ENCODE measurements around the gene STOM. TPM values are rescaled to one million over a fixed set of nuclear protein-coding genes. Genes with fewer than 3 reads are reported as not detected.
A peak's percentile ranks its signal among the peaks of the same experiment; 100 is the strongest.

The STOM gene
- 29.9 TPM for polyA plus RNA-seq (2013, experiment 1 of 2)
- polyA plus RNA-seq (2013, experiment 2 of 2) = 33.0 TPM

GRCh38 chr9:121369595-121370265 lies at the start of gene STOM:
Gene STOM (minus strand): TSS chr9:121370250. CDS start chr9:121370187, 63 bp downstream.
- peak within 1 kb of the TSS; percentile 49 to 87 for H3K4me3 ChIP-seq (ENCODE audit: low read length in 2 of 2)
- H3K27ac ChIP-seq (replicated peaks; ENCODE audit: low read length) = no peak within 1 kb of the TSS
- peak within 1 kb of the TSS; percentile 99 for H3K18ac ChIP-seq (ENCODE audit: low read length)
- H3K4me1 ChIP-seq (ENCODE audit: control insufficient read depth in 2 of 2, insufficient read depth in 1 of 2, low read depth in 1 of 2, low read length in 2 of 2) = peaks cover 2 to 4% of the 10 kb centered on the region in 2 donors
- peak within 1 kb of the TSS; percentile 63 for H3K14ac ChIP-seq (ENCODE audit: low read length)
- peaks cover 0 to 39% (median 0%) of the 10 kb centered on the region in 3 experiments for H3K27me3 ChIP-seq (ENCODE audit: control insufficient read depth in 3 of 3, insufficient read depth in 3 of 3, low read depth in 1 of 3, low read length in 3 of 3)
- peak within 1 kb of the TSS; percentile 93 for H2AK5ac ChIP-seq (ENCODE audit: low read depth, low read length)
- peak within 1 kb of the TSS; percentile 98 for H3K23ac ChIP-seq (ENCODE audit: low read depth, low read length, poor library complexity)
- no peaks in the 10 kb centered on the region for H3K36me3 ChIP-seq (replicated peaks in 1 of 2; ENCODE audit: control insufficient read depth in 2 of 2, insufficient read depth in 2 of 2, low read length in 2 of 2)
- peak within 1 kb of the TSS; percentile 99 for H2BK15ac ChIP-seq (ENCODE audit: low read length)
- peak within 1 kb of the TSS; percentile 82 for H2BK12ac ChIP-seq (ENCODE audit: low read length)
- H3K9me3 ChIP-seq (replicated peaks in 1 of 2; ENCODE audit: control insufficient read depth in 2 of 2, insufficient read depth in 1 of 2, low read depth in 1 of 2, low read length in 2 of 2) = peaks cover 4% of the 10 kb centered on the region in 2 donors
- H3K9ac ChIP-seq (ENCODE audit: low read depth, low read length, poor library complexity) = peak within 1 kb of the TSS; percentile 92
- H3K4ac ChIP-seq (ENCODE audit: low read length) = peak within 1 kb of the TSS; percentile 13
- no peak for DNase-seq (ENCODE audit: low spot score)
- H3K4me2 ChIP-seq (ENCODE audit: insufficient read depth, low read length, poor library complexity, severe bottlenecking) = peak within 1 kb of the TSS; percentile 75
- peak within 1 kb of the TSS; percentile 90 for H4K8ac ChIP-seq (ENCODE audit: low read depth, low read length)
- peaks cover 4% of the 10 kb centered on the region for H3K79me1 ChIP-seq (ENCODE audit: low read depth, low read length)
- H2BK5ac ChIP-seq (ENCODE audit: low read length) = peak within 1 kb of the TSS; percentile 70
- no CpG with 5 or more reads among the region's 52 CpGs for WGBS, 2 donors (ENCODE audit: extremely low coverage in 2 of 2, insufficient read length in 2 of 2, insufficient replicate concordance in 1 of 2)
- peak within 1 kb of the TSS; percentile 95 for H2AFZ ChIP-seq (ENCODE audit: low read length)
- no peak within 1 kb of the TSS for H2BK120ac ChIP-seq (ENCODE audit: low read depth, low read length)
- H4K91ac ChIP-seq (ENCODE audit: low read depth, low read length, poor library complexity) = no peak within 1 kb of the TSS

DNA sequence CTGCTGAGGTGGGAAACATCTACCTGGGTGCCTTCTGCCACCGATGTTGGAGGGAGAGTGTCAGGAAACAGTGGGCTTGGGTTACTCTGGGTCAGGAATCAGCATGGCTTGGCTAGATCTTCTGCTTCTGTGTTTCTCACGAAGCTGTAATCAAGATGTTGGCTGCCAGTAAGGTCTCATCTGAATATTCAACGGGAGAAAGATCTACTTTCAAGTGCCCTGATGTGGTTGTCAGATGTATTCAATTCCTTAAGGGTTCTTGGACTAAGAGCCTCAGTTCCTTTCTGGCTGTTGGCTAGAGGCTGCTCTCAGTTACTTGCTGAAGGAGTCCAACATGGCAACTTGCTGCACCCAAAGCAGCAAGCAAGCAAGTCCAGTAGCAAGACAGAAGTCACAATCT lies 41.9 kb upstream of the STOM start:
- H3K27me3 ChIP-seq (ENCODE audit: control insufficient read depth in 3 of 3, insufficient read depth in 3 of 3, low read depth in 1 of 3, low read length in 3 of 3) = peaks cover 0 to 26% (median 0%) of the 10 kb centered on the region in 3 experiments
- no peak overlapping the region for H2AFZ ChIP-seq (ENCODE audit: low read length)
- H2BK5ac ChIP-seq (ENCODE audit: low read length) = no peak overlapping the region
- H3K36me3 ChIP-seq (replicated peaks in 1 of 2; ENCODE audit: control insufficient read depth in 2 of 2, insufficient read depth in 2 of 2, low read length in 2 of 2) = no peaks in the 10 kb centered on the region
- H3K79me1 ChIP-seq (ENCODE audit: low read depth, low read length) = no peaks in the 10 kb centered on the region
- H3K4me1 ChIP-seq (ENCODE audit: control insufficient read depth in 2 of 2, insufficient read depth in 1 of 2, low read depth in 1 of 2, low read length in 2 of 2) = no peaks in the 10 kb centered on the region
- no peak overlapping the region for H2BK12ac ChIP-seq (ENCODE audit: low read length)
- H3K23ac ChIP-seq (ENCODE audit: low read depth, low read length, poor library complexity) = no peak overlapping the region
- H3K4ac ChIP-seq (ENCODE audit: low read length) = no peak overlapping the region
- H3K9ac ChIP-seq (ENCODE audit: low read depth, low read length, poor library complexity) = no peak overlapping the region
- H2BK120ac ChIP-seq (ENCODE audit: low read depth, low read length) = no peak overlapping the region
- no peak overlapping the region for H4K91ac ChIP-seq (ENCODE audit: low read depth, low read length, poor library complexity)
- no peaks in the 10 kb centered on the region for H3K9me3 ChIP-seq (replicated peaks in 1 of 2; ENCODE audit: control insufficient read depth in 2 of 2, insufficient read depth in 1 of 2, low read depth in 1 of 2, low read length in 2 of 2)
- H3K4me3 ChIP-seq (ENCODE audit: low read length in 2 of 2) = no peak overlapping the region
- H2AK5ac ChIP-seq (ENCODE audit: low read depth, low read length) = no peak overlapping the region
- H3K4me2 ChIP-seq (ENCODE audit: insufficient read depth, low read length, poor library complexity, severe bottlenecking) = no peak overlapping the region
- DNase-seq (ENCODE audit: low spot score) = no peak
- no peak overlapping the region for H3K14ac ChIP-seq (ENCODE audit: low read length)
- no peak overlapping the region for H4K8ac ChIP-seq (ENCODE audit: low read depth, low read length)
- no peak overlapping the region for H2BK15ac ChIP-seq (ENCODE audit: low read length)
- H3K18ac ChIP-seq (ENCODE audit: low read length) = no peak overlapping the region
- WGBS, 2 donors (ENCODE audit: extremely low coverage in 2 of 2, insufficient read length in 2 of 2, insufficient replicate concordance in 1 of 2) = no CpG with 5 or more reads among the region's 3 CpGs
- H3K27ac ChIP-seq (replicated peaks; ENCODE audit: low read length) = no peak overlapping the region

GRCh38 chr9:121405899-121406298 lies 35.8 kb upstream of the STOM start:
- Histone ChIP-seq H3K18ac (ENCODE audit: low read length) (no peak overlapping the region), H3K4me3 (ENCODE audit: low read length in 2 of 2) (no peak overlapping the region)
- no CpG with 5 or more reads among the region's 1 CpG for WGBS, 2 donors (ENCODE audit: extremely low coverage in 2 of 2, insufficient read length in 2 of 2, insufficient replicate concordance in 1 of 2)

DNA sequence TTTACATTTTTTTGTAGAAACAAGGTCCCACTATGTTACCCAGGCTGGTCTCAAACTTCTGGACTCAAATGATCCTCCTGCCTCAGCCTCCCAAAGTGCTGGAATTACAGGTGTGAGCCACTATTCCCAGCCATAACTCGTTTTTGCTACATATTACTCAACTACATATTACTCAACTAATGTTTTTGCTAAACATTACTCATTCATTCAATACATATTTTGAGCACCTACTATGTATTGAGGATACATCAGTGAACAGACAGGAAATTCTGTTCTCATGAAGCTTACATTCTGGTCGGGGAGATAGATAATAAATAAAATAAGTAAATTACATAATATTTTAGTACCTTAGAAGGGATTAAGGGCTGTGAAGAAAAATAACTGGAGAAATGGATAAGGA lies 34.9 kb upstream of the STOM start:
- H3K79me1 ChIP-seq (ENCODE audit: low read depth, low read length) = no peaks in the 10 kb centered on the region
- no peak overlapping the region for H3K4me2 ChIP-seq (ENCODE audit: insufficient read depth, low read length, poor library complexity, severe bottlenecking)
- no peak overlapping the region for H3K18ac ChIP-seq (ENCODE audit: low read length)
- H3K14ac ChIP-seq (ENCODE audit: low read length) = no peak overlapping the region
- no peak overlapping the region for H4K8ac ChIP-seq (ENCODE audit: low read depth, low read length)
- no peak overlapping the region for H3K9ac ChIP-seq (ENCODE audit: low read depth, low read length, poor library complexity)
- H3K9me3 ChIP-seq (replicated peaks in 1 of 2; ENCODE audit: control insufficient read depth in 2 of 2, insufficient read depth in 1 of 2, low read depth in 1 of 2, low read length in 2 of 2) = no peaks in the 10 kb centered on the region
- no peak overlapping the region for H2BK120ac ChIP-seq (ENCODE audit: low read depth, low read length)
- H2BK5ac ChIP-seq (ENCODE audit: low read length) = no peak overlapping the region
- no peak overlapping the region for H3K27ac ChIP-seq (replicated peaks; ENCODE audit: low read length)
- H3K23ac ChIP-seq (ENCODE audit: low read depth, low read length, poor library complexity) = no peak overlapping the region
- H2BK12ac ChIP-seq (ENCODE audit: low read length) = no peak overlapping the region
- H2AFZ ChIP-seq (ENCODE audit: low read length) = no peak overlapping the region
- no peak overlapping the region for H2BK15ac ChIP-seq (ENCODE audit: low read length)
- no peak overlapping the region for H4K91ac ChIP-seq (ENCODE audit: low read depth, low read length, poor library complexity)
- H3K27me3 ChIP-seq (ENCODE audit: control insufficient read depth in 3 of 3, insufficient read depth in 3 of 3, low read depth in 1 of 3, low read length in 3 of 3) = peaks cover 0 to 20% (median 0%) of the 10 kb centered on the region in 3 experiments
- H3K36me3 ChIP-seq (replicated peaks in 1 of 2; ENCODE audit: control insufficient read depth in 2 of 2, insufficient read depth in 2 of 2, low read length in 2 of 2) = no peaks in the 10 kb centered on the region
- H3K4me3 ChIP-seq (ENCODE audit: low read length in 2 of 2) = no peak overlapping the region
- H3K4ac ChIP-seq (ENCODE audit: low read length) = no peak overlapping the region
- whole genome bisulfite sequencing, 2 donors (ENCODE audit: extremely low coverage in 2 of 2, insufficient read length in 2 of 2, insufficient replicate concordance in 1 of 2) = 100% methylated on average over 1 of the region's 2 CpGs; no CpG with 5 or more reads in 1 of the 2 donors
- H3K4me1 ChIP-seq (ENCODE audit: control insufficient read depth in 2 of 2, insufficient read depth in 1 of 2, low read depth in 1 of 2, low read length in 2 of 2) = no peaks in the 10 kb centered on the region
- H2AK5ac ChIP-seq (ENCODE audit: low read depth, low read length) = no peak overlapping the region
- no peak for DNase-seq (ENCODE audit: low spot score)

More at GRCh38 chr9:121405899-121406298, 35.8 kb upstream of the STOM start:
- no peak overlapping the region for H3K4ac ChIP-seq (ENCODE audit: low read length)
- no peaks in the 10 kb centered on the region for H3K36me3 ChIP-seq (replicated peaks in 1 of 2; ENCODE audit: control insufficient read depth in 2 of 2, insufficient read depth in 2 of 2, low read length in 2 of 2)
- no peak overlapping the region for H3K4me2 ChIP-seq (ENCODE audit: insufficient read depth, low read length, poor library complexity, severe bottlenecking)
- H4K8ac ChIP-seq (ENCODE audit: low read depth, low read length) = no peak overlapping the region
- peaks cover 0 to 20% (median 0%) of the 10 kb centered on the region in 3 experiments for H3K27me3 ChIP-seq (ENCODE audit: control insufficient read depth in 3 of 3, insufficient read depth in 3 of 3, low read depth in 1 of 3, low read length in 3 of 3)
- no peak overlapping the region for H3K14ac ChIP-seq (ENCODE audit: low read length)
- no peaks in the 10 kb centered on the region for H3K79me1 ChIP-seq (ENCODE audit: low read depth, low read length)
- no peak overlapping the region for H3K23ac ChIP-seq (ENCODE audit: low read depth, low read length, poor library complexity)
- no peak overlapping the region for H2BK12ac ChIP-seq (ENCODE audit: low read length)
- H3K9ac ChIP-seq (ENCODE audit: low read depth, low read length, poor library complexity) = no peak overlapping the region
- no peak overlapping the region for H2AFZ ChIP-seq (ENCODE audit: low read length)
- no peak for DNase-seq (ENCODE audit: low spot score)
- no peak overlapping the region for H2BK120ac ChIP-seq (ENCODE audit: low read depth, low read length)
- no peak overlapping the region for H2BK15ac ChIP-seq (ENCODE audit: low read length)
- H3K4me1 ChIP-seq (ENCODE audit: control insufficient read depth in 2 of 2, insufficient read depth in 1 of 2, low read depth in 1 of 2, low read length in 2 of 2) = no peaks in the 10 kb centered on the region
- no peak overlapping the region for H2AK5ac ChIP-seq (ENCODE audit: low read depth, low read length)
- no peak overlapping the region for H3K27ac ChIP-seq (replicated peaks; ENCODE audit: low read length)
- H3K9me3 ChIP-seq (replicated peaks in 1 of 2; ENCODE audit: control insufficient read depth in 2 of 2, insufficient read depth in 1 of 2, low read depth in 1 of 2, low read length in 2 of 2) = no peaks in the 10 kb centered on the region
- no peak overlapping the region for H4K91ac ChIP-seq (ENCODE audit: low read depth, low read length, poor library complexity)
- no peak overlapping the region for H2BK5ac ChIP-seq (ENCODE audit: low read length)
